ENCODE results near the gene RBM47. TPM values are rescaled to one million over a fixed set of nuclear protein-coding genes. Genes with fewer than 3 reads are reported as not detected.
"Not testable (repeated sequence)": the region's sequence is repeated elsewhere in the genome, so short reads cannot be mapped to it uniquely, and the experiment has no call there.

RBM47 gene
- total RNA-seq, 1 donor from 2014 or later: 1.6 TPM

DNA sequence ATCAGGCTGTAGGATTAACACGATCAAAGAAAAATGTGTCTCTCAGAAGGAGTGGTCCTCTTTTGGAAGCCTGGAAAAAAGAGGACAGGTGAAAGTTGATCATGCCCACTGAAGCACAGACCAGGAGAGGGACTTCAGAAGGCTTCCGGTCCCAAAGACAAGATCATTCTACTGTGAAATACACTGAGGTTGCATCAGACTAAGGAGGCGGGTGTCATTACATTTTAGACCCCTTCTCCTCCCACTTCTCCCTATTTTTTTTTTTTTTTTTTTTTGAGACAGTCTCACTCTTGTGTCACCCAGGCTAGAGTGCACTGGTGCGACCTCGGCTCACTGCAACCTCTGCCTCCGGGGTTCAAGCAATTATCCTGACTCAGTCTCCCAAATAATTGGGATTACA, 67.5 kb downstream of the RBM47 start:
- DNase-seq: no peak

DNA sequence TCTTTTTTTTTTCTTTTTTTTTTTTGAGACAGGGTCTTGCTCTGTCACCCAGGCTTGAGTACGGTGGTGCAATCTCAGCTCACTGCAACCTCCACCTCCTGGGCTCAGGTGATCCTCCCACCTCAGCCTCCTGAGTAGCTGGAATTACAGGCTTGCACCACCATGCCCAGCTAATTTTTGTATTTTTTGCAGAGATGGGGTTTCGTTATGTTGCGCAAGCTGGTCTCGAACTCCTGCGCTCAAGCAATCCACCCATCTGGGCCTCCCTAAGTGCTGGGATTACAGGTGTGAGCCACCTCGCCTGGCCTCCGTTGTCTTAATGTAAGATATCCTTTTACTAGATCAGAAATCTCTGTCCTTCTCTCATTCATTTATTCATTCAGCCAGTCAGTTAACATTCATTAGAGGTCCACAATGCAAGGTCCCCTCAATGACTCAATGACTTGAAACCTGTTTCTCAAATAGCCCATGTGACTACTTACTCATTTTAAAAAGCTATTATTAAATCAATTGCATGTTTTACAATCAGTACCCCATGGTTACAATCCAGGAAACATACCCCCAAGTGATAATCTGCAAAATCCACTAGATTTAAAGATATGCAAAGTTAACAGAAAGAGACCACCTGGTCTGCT, 68.0 kb downstream of the RBM47 start:
- not testable (repeated sequence) for DNase-seq

- no peak for DNase-seq
Measured at GRCh38 chr4:40559585-40560465, 69.8 kb downstream of the RBM47 start.

- no peak for DNase-seq
Measured at GRCh38 chr4:40557736-40558135, 71.9 kb downstream of the RBM47 start.

DNA sequence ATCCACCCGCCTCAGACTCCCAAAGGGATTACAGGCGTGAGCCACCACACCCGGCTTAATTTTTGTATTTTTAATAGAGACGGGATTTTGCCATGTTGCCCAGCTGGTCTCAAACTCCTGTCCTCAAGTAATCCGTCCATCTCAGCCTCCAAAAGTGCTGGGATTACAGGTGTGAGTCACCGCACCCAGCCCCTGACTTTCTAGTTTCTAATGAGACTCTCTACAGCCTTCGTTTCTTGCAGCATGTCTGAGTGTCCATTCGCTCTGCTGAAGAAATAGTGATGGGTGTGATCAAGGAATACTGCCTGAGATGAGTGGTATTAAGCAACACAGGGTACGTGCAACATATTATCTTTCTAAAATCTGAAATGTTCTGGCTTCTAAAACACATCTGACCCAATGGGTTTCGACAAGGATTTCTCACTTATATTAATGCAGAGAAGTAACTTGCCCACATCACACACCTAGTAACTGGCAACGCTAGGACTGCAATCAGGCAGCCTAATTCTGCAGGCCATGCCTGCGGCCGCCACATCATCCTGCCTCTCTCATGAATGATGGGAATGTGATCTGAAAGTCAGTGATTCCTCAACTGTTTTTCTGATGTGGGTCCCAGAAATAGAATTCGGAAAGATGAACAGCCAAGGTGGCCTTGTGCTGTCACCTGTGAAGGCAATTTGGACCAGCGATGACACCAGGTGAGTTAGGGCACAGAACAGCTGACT, 74.3 kb downstream of the RBM47 start:
- DNase-seq: no peak

DNA sequence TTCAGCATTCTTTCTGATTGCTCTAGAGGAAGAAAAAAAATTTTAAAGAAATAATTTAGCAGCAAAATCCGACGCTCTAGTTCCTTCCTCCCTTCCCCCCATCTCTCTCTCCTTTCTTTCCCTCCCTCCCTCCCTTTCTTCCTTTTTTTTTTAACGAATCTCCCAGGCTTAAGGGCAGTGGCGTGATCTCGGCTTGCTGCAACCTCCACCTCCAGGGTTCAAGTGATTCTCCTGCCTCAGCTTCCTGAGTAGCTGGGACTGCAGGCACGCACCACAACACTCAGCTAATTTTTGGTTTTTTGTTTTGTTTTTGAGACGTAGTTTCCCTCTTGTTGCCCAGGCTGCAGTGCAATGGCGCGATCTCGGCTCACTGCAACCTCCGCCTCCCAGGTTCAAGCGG, 75.0 kb downstream of the RBM47 start:
- not testable (repeated sequence) for DNase-seq

DNA sequence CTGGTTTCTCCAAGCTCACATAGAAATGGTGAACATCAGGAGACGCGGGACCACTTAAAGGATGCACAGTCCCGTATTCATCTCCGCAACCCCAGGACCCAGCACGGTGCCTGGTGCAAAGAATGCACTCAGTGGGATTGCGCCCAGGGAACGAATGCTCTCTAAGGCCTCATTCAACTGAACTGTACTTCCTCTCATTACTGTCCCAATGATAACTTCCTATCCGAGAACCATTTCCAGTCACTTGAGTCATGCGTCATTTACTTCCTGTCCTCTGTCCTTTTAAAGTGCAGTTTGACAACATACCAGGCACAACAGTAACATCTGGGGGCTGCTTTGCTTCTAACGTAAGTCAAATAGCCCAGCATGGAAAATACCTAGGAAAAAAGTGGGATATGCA, 75.7 kb downstream of the RBM47 start:
- DNase-seq: no peak

DNA sequence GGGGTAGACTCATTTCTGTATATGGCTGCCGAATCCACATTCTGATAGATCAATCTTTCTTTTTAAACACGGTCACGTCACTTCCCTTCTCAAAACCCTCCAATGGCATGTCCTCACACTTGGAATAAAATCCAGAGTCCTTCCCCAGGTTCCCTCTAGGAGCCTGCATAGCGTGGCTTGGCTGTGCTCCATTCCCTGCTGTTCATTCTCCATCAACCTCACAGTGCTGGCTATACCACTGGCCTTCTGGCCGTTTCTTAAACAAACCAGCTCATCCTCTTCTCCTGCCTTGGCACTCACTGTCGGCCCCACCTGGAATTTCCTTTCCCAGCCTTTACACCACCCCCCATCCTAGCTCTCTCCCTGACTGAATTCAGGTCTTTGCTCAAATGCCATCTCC, 77.1 kb downstream of the RBM47 start:
- DNase-seq: no peak

DNA sequence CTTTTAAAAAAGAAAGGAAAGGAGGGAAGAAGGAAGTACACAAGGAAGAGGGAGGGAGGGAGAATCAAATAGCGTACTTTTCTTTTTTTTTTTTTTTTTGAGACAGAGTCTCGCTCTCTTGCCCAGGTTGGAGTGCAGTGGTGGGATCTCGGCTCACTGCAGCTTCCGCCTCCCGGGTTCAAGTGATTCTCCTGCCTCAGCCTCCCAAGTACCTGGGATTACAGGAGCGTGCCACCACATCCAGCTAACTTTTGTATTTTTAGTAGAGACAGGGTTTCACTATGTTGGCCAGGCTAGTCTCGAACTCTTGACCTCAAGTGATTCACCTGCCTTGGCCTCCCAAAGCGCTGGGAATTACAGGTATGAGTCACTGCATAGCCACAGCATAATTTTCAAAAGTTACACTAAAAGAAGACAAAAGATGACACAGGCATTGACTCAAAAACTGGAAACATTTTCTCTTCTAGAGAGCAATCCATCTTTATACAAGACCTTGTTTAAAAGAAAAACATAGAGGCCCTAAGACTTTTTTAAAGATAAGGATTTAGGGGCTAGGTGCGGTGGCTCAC, 78.0 kb downstream of the RBM47 start:
- DNase-seq: not testable (repeated sequence)

DNA sequence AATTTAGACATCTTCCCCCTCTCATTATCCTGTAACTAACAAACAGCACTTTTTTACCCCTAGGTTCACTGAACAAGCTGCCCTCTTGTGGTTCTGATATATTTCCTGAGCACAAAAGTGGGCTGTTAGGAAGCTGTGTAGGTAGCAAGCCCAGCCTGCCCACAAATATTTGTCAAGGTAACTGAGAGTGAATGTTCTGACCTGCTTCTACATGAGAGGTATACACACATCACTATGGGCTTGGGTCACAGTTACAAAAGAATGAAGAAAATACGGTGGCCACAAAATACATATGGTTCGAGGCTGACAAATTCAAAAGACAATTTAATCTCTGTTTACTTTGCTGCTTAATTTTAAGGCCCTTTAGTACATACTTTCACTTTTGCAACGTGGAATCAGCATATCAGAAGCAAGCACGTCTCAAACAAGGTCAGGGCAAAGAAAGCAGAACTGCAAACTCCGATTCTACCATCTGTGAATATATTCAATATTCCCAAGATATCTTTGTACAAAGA, 78.7 kb downstream of the RBM47 start:
- DNase-seq: no peak

DNA sequence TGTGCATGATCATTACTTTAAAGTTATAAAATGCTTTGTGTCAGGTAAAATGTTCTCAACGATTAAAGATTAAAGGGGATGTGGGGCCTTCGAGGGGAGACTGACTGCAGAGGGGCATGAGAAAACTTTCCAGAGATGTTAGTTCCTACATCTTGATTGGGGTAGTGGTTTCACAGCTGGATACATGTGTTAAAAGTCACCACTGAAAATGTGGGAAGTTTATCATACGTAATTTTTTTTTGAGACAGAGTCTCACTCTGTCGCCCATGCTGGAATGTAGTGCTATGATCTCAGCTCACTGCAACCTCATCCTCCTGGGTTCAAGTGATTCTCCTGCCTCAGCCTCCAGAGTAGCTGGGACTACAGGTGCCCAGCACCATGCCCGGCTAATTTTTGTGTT, 79.5 kb downstream of the RBM47 start:
- DNase-seq: no peak

DNA sequence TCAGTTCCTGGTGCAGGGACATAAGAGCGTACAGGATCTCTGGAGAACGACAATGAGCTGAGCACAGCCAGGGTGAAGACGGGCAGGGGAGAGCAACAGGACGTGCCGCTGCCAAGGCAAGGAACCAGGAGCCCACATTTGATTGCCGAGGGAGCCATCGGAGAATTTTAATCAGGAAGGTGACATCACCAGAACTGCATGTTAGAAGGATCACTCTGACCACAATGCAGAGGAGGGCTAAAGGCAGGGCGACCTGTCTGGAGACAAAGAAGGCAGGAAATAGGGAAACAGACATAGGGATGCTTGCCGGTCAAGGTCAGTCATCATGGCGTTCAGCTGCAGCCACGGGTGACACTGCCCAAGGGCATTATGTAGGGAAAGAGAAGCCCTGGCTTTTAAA, 81.4 kb downstream of the RBM47 start:
- DNase-seq: no peak

DNA sequence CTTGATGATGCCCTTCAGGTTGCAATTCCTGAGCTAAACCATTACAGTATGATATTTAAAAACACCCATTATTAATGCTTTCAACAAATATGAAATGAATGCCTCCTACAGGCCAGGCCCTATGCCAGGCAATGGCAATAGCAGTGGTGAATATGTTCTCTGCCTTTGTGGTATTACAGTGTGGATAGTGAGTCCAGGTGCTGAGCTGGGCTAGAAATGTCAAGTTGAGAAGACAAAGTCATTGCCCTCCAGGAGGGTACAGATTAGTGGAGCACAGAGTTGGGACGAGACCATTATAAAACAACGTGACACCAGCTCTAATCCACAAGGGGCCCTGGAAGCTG, 81.9 kb downstream of the RBM47 start:
- DNase-seq: no peak

- no peak for DNase-seq
Measured at GRCh38 chr4:40546969-40547788, 82.5 kb downstream of the RBM47 start.

GRCh38 chr4:40546506-40546905, 83.2 kb downstream of the RBM47 start:
- DNase-seq: no peak

DNA sequence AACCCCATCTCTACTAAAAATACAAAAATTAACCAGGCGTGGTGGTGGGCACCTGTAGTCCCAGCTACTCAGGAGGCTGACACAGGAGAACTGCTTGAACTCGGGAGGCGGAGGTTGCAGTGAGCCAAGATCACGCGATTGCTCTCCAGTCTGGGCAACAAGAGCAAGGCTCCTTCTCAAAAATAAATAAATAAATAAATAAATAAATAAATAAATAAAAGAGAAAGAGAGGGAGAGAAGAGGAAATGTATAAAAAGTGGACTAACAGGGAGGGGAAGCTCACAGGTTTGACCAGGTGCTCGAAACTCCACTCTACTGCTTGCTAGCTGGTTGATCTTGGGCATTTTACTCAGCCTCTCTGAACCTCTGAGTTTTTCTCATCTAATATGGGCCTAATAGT, 84.2 kb downstream of the RBM47 start:
- not testable (repeated sequence) for DNase-seq

DNA sequence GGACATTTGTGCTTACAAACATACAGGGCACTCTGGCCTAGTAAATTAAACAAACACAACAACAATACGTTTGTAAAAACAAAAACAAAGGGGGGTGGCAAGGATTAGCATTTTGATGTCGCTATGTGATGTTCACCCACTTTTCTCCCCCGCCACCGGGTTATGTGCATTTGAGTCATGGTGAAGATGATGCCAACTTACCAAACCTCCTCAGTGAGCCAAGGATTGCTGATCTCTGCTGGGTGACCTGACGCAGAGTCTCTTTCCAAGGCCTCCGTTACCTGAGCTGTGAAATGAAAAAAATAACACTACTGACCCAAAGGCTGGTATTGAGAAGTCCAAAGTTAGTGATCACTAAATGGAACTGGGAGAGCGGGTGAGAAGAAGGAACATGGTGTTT, 85.4 kb downstream of the RBM47 start:
- DNase-seq: no peak

DNA sequence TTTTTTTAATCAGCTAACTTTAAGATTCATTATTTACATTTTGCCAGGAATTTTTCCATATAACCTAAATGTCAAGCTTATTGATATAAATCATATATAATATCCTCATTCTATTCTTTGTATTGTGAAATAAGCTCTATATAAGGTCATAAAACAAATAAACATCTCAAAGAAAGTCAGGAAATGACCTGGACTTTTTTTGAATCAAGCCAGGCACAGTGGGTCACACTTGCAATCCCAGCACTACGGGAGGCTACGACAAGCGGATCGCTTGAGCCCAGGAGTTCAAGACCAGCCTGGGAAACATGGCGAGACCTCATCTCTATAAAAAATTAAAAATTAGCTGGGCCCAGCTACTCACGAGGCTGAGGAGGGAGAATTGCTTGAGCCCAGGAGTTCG, 88.9 kb downstream of the RBM47 start:
- no peak for DNase-seq

- DNase-seq: no peak
Measured at GRCh38 chr4:40536032-40536431, 93.6 kb downstream of the RBM47 start.

- DNase-seq: no peak
Measured at GRCh38 chr4:40531636-40532023, 98.0 kb downstream of the RBM47 start.

- DNase-seq: no peak
Measured at GRCh38 chr4:40530961-40531635, 98.6 kb downstream of the RBM47 start.
